Psoas muscle (tissue), 8 donors: Measurements from ENCODE around the gene FLNA. TPM values are rescaled to one million over a fixed set of nuclear protein-coding genes. Genes with fewer than 3 reads are reported as not detected.
A peak's percentile ranks its signal among the peaks of the same experiment; 100 is the strongest.

Experiments
- ATAC-seq, 4 donors: fragments of 200-7000 bp; cut with Tn5 transposase; one replicate each; pipeline ENCODE4 v1.9.1; 2020; ENCODE audit warnings: moderate library complexity in 3 of 4, mild to moderate bottlenecking in 2 of 4
- DNase-seq, 2 donors: peaks; one replicate each; pipeline ENCODE4 v3.0.0-alpha.2; 2020
- H3K27ac ChIP-seq: fragments of 200-600 bp; one replicate; pipeline ENCODE4 v1.8.0; 2022
- H3K27me3 ChIP-seq, 3 donors: fragments of 200-600 bp in 1 of 3; one replicate each; pipeline versions ENCODE4 v1.6.1 to v1.8.0; 2013 to 2022; ENCODE audit warnings: low read length in 2 of 3, mild to moderate bottlenecking in 2 of 3, moderate library complexity in 1 of 3; ENCODE audit not compliant: insufficient read depth in 3 of 3
- H3K36me3 ChIP-seq, 2 donors: fragments of 200-600 bp in 1 of 2; one replicate each; pipeline versions ENCODE4 v1.6.1 to v1.8.0; 2013 to 2022; ENCODE audit warnings: low read depth in 1 of 2, mild to moderate bottlenecking in 1 of 2, moderate library complexity in 1 of 2; ENCODE audit not compliant: insufficient read depth in 1 of 2
- H3K4me1 ChIP-seq: fragments of 200-600 bp; one replicate; pipeline ENCODE4 v1.8.0; 2022
- H3K4me3 ChIP-seq: fragments of 200-600 bp; one replicate; pipeline ENCODE4 v1.8.0; 2022; ENCODE audit warnings: mild to moderate bottlenecking
- H3K9me3 ChIP-seq: fragments of 200-600 bp; one replicate; pipeline ENCODE4 v1.8.0; 2022
- WGBS, 3 donors: extraction: QIAGEN DNeasy Blood & Tissue Kit; methylation state at CpG; one replicate each; pipeline versions ENCODE4 v1.1.6 to v1.1.7; 2013; 5-methylcytosine and 5-hydroxymethylcytosine counted together
- intact Hi-C, 2 donors: fragments of 100-400 bp; cut with DNase I; formaldehyde crosslinking; loops; one replicate each; pipeline versions ENCODE4 v1.11.0 to v1.14.2; 2022
- polyA plus RNA-seq, 3 donors: library from polyadenylated mRNA; stranded (reverse); fragments of 200-250 nt; gene quantifications; one replicate each; pipeline ENCODE4 v1.2.3, GENCODE V29; 2013
- total RNA-seq, 4 donors: library from RNA; stranded (reverse); fragmentation: NEBNext Ultra II Directional in 2 of 4; extraction: Animal tissue kit (Norgen Biotek cat#: 25700) in 2 of 4; gene quantifications; one replicate each; pipeline versions ENCODE4 v1.2.1 to v1.2.4, GENCODE V29; 2021 to 2023
- TF ChIP-seq, protein P1 (sequence below): fragments of 200-600 bp; IDR thresholded peaks from one replicate; pipeline ENCODE4 v1.8.0; 2022; ENCODE audit warnings: antibody characterized with exemption
- donor health status: healthy with polysubstance abuse.
- donor health status: DM: no; HTN: no; CAD: no; lungs with moderate emphysema.
- donor health status: Bipolar disorder and iron deficiency.
- donor health status: healthy.
- donor health status: DM: yes; HTN: yes; CAD: no.
- donor health status: DM: no; HTN: no; CAD: no.
- donor health status: DM: no; HTN: no; CAD: no.
- donor health status: DM: yes; HTN: yes; CAD: no.

Gene FLNA
- total and polyA plus RNA-seq, 7 donors, result 45.7 to 106 (median 67.4) TPM

DNA sequence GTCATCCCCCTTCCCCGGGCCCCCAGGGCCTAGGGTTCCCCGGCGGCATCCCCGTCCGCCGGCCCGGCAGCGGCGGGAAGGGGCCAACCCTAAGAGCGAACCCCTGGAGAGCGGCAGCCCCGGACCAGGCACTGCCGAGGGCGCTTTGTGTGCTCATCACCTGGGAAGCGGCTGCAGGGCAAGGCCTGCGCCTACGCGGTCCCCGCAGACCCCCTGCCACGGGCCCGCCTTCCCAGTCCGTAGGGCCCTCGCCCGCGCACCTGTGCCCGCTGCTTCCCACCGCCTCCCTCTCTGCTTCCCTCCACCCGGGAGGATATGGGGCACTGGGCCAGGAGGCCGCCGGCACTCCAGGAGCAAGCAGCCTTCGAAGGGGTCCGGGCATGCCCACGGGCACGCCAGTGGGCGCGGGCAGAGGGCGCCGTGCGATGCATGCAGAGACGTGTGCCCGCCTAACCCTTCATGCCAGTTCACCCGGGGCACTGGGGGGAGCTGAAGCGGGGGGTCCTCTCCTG is 2.6 kb downstream of the FLNA start:
- 16 to 44% (median 32%) methylated on average over 29 to 42 of the region's 43 CpGs for WGBS, 3 donors
- Histone ChIP-seq H3K4me3 (peak overlapping the region; percentile 69), H3K27ac (peak overlapping the region; percentile 41), H3K9me3 (no peaks in the 10 kb centered on the region), H3K4me1 (peaks cover 5% of the 10 kb centered on the region), H3K36me3 (no peaks in the 10 kb centered on the region), H3K27me3 (no peaks in the 10 kb centered on the region)
- intact Hi-C loops, result no loop called here
- TF ChIP-seq, protein P1, sequence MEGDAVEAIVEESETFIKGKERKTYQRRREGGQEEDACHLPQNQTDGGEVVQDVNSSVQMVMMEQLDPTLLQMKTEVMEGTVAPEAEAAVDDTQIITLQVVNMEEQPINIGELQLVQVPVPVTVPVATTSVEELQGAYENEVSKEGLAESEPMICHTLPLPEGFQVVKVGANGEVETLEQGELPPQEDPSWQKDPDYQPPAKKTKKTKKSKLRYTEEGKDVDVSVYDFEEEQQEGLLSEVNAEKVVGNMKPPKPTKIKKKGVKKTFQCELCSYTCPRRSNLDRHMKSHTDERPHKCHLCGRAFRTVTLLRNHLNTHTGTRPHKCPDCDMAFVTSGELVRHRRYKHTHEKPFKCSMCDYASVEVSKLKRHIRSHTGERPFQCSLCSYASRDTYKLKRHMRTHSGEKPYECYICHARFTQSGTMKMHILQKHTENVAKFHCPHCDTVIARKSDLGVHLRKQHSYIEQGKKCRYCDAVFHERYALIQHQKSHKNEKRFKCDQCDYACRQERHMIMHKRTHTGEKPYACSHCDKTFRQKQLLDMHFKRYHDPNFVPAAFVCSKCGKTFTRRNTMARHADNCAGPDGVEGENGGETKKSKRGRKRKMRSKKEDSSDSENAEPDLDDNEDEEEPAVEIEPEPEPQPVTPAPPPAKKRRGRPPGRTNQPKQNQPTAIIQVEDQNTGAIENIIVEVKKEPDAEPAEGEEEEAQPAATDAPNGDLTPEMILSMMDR, result no peak
- no peak for ATAC-seq
- DNase-seq, result no peak

DNA sequence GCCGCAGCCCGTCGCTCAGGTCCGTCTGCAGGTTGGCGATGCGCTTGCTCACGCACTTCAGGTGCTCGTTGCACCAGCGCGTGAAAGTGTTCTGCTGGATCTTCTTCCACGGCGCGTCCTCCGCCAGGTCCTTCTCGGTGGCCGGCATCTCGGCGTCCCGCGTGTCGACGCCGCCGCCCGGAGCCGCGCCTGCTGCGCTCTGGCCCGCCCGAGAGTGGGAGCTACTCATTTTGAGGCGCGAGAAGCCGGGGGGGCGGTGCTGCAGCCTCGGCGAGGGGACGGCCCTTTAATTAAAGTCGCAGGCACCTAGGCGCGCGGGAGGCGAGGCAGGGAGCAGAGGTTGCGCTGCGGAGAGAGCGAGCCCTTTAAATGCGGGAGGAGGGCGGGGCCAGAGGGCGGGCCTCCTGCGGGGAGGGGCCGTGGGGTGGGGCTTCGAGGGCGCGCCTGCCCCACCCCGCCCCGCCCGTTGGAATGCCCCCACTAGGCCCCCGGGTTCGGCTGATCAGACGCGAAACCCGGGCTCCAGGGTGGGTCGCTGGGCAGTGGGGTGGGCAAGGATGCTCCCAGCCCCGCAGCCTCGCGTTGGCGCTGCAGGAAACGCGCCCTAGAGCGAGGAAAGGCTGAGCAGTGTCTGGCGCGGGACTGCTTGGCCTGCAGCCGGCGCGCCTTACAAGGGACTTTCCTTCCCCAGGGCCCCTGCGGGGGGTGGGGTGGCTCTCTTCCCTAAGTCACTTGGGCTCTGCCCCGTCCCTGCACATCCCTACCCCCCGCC is 3.2 kb downstream of the FLNA start:
- TF ChIP-seq, protein P1, result no peak
- no peaks in the 10 kb centered on the region for H3K36me3 ChIP-seq
- intact Hi-C loops, result no loop called here
- H3K4me1 ChIP-seq, result peaks cover 8% of the 10 kb centered on the region
- H3K4me3 ChIP-seq, result peak overlapping the region; percentile 69
- H3K27me3 ChIP-seq, result no peaks in the 10 kb centered on the region
- peak overlapping the region; percentile 71 for H3K27ac ChIP-seq
- peak; percentile 94 to 96 for DNase-seq
- H3K9me3 ChIP-seq, result no peaks in the 10 kb centered on the region
- peak; percentile 78 to 86 (median 82) for ATAC-seq
- WGBS, 3 donors, result 0 to 27% (median 1%) methylated on average over 23 to 74 of the region's 77 CpGs

DNA sequence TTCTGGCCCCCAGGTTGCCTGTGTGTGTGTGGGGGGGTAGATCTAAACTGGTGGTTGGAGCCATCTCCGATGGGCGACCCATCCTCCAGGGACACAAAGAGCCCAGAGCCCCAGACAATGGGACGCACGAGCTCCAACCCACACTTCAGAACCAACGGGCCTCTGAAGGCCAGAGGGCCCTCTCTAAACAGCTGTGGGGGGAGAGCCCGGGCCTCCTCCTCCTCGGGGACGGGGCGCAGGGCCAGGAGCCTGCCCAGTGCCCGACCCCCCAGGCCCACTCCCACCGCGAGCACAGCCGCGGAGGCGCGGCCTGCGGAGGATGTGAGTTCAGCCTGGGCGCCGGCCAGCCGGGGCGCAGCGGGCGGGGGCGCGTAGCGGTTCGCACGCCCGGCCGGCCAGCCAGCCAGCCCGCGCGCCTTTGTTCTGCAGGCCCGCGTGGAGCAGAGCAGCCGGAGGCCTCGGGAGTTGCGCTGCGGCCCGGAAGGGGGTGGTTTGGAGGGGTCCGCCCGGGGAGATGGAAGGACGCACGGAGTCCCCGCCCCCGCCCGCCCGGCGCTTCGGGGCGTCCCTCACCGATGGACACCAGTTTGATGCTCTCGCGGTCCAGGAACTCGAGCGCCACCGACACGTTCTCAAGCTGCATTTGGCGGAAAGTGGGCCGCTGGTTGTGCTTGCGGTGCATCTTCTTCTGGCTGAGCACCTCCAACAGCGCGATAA is 4.0 kb downstream of the FLNA start:
- no peak for ATAC-seq
- peak overlapping the region; percentile 69 for H3K4me3 ChIP-seq
- DNase-seq, result peak; percentile 43 to 61
- TF ChIP-seq, protein P1, result no peak
- intact Hi-C loops, result no loop called here
- peak overlapping the region; percentile 71 for H3K27ac ChIP-seq
- no peaks in the 10 kb centered on the region for H3K36me3 ChIP-seq
- peaks cover 8% of the 10 kb centered on the region for H3K4me1 ChIP-seq
- no peaks in the 10 kb centered on the region for H3K27me3 ChIP-seq
- WGBS, 3 donors, result 2 to 38% (median 9%) methylated on average over 6 to 61 of the region's 63 CpGs
- no peaks in the 10 kb centered on the region for H3K9me3 ChIP-seq

DNA sequence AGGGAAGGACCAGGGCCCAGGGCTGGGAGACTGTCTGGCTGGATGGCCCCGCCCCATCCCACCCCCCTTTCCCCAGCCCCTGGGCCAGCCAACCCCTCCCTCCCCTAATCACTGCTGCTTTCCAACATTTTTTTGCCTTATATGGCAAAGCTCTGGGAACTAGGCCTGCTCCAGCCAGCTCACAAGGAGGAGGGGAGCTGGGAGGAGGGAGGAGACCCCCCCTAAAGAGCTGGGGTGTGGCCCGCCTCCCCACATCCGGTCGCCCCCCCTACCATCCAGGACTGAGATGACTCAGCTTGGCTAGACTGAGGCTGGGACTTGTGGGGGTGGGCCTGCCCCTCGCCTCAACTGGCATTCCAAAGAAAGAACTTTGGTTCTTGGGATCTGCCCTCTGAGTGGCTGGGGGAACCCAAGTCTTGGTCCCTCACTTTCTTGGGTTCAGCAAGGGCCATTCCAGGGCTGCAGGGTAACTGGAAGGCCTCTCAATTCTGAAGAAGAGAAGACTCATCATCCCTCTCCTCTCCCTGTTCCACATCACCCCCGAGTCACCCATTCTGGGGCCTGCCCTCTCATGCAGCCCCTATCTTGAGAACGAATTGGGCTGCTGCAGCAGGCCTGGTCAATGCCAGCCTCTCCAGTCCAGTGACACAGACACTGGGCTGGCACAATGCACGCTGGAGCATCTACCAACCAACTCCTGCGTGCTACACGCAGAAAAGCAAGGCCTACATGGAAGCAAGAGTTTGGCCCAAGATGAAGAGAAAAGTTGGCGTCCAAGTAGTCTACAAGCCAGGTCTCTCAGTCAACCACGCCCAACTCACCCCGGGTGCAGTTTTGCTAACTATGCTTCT is 4.8 kb downstream of the FLNA start:
- H3K4me1 ChIP-seq, result peaks cover 8% of the 10 kb centered on the region
- ATAC-seq (peak; percentile 11 to 29 (median 16)), DNase-seq (peak; percentile 80 to 81)
- 32 to 49% (median 34%) methylated on average over 10 to 13 of the region's 13 CpGs for WGBS, 3 donors
- peaks cover 0 to 7% of the 10 kb centered on the region in 2 donors for H3K36me3 ChIP-seq
- intact Hi-C loops, result no loop called here
- TF ChIP-seq, protein P1, result no peak
- peak overlapping the region; percentile 71 for H3K27ac ChIP-seq
- H3K4me3 ChIP-seq, result peak overlapping the region; percentile 69
- no peaks in the 10 kb centered on the region for H3K27me3 ChIP-seq
- no peaks in the 10 kb centered on the region for H3K9me3 ChIP-seq
